Spleen (tissue), 11 donors: ENCODE results near the gene ACP6. TPM values are rescaled to one million over a fixed set of nuclear protein-coding genes. Genes with fewer than 3 reads are reported as not detected.

Experiments used
- DNase-seq: peaks from one replicate; pipeline ENCODE4 v3.0.0-alpha.2; 2020
- H3K27ac ChIP-seq, 8 donors: fragments of 200-600 bp; sonication (generic) in 7 of 8; 1 replicate in 4 of 8; 2 replicates in 4 of 8; pipeline versions ENCODE4 v1.5.0 to v1.8.0; 2016 to 2021; ENCODE audit warnings: inconsistent platforms in 4 of 8, mild to moderate bottlenecking in 4 of 8, moderate library complexity in 1 of 8
- H3K27me3 ChIP-seq, 7 donors: fragments of 200-600 bp; sonication (generic) in 6 of 7; replicated peaks in 1 of 7; 1 replicate in 4 of 7; 2 replicates in 3 of 7; pipeline versions ENCODE4 v1.5.0 to v1.8.0; 2016 to 2021; ENCODE audit warnings: inconsistent platforms in 3 of 7, mild to moderate bottlenecking in 1 of 7
- H3K36me3 ChIP-seq, 6 donors: fragments of 200-600 bp; sonication (generic) in 5 of 6; 1 replicate in 4 of 6; 2 replicates in 2 of 6; pipeline versions ENCODE4 v1.5.0 to v1.8.0; 2016 to 2021; ENCODE audit warnings: inconsistent platforms in 2 of 6
- H3K4me1 ChIP-seq, 6 donors: fragments of 200-600 bp; sonication (generic) in 5 of 6; 1 replicate in 3 of 6; 2 replicates in 3 of 6; pipeline versions ENCODE4 v1.5.0 to v1.8.0; 2016 to 2021; ENCODE audit warnings: inconsistent platforms in 3 of 6
- H3K4me3 ChIP-seq, 8 donors: fragments of 200-600 bp; sonication (generic) in 7 of 8; 1 replicate in 4 of 8; 2 replicates in 4 of 8; pipeline versions ENCODE4 v1.5.0 to v1.8.0; 2016 to 2021; ENCODE audit warnings: inconsistent platforms in 4 of 8, mild to moderate bottlenecking in 4 of 8, moderate library complexity in 2 of 8
- H3K9me3 ChIP-seq, 8 donors: fragments of 200-600 bp; sonication (generic) in 7 of 8; 1 replicate in 4 of 8; 2 replicates in 4 of 8; pipeline versions ENCODE4 v1.5.0 to v1.8.0; 2016 to 2021; ENCODE audit warnings: inconsistent platforms in 4 of 8
- CTCF ChIP-seq, 11 experiments: fragments of 200-600 bp in 7 of 11; fragments of 450-650 bp in 4 of 11; sonication (generic) in 4 of 11; IDR thresholded peaks in 8 of 11; conservative IDR thresholded peaks in 3 of 11; 1 replicate in 7 of 11; 2 replicates in 4 of 11; pipeline versions ENCODE4 v1.4.0 to v1.8.0; 2016 to 2021; ENCODE audit warnings: antibody characterized with exemption in 11 of 11, inconsistent platforms in 4 of 11, mild to moderate bottlenecking in 1 of 11
- POLR2A ChIP-seq, 3 donors: fragments of 450-650 bp; IDR thresholded peaks; one replicate each; pipeline ENCODE4 v1.5.1; 2017; ENCODE audit warnings: antibody characterized with exemption in 3 of 3, mild to moderate bottlenecking in 1 of 3
- POLR2AphosphoS5 ChIP-seq, 3 donors: sonication (generic); formaldehyde crosslinking; IDR thresholded peaks; one replicate each; pipeline ENCODE4 v1.5.1; 2017; ENCODE audit warnings: antibody characterized with exemption in 3 of 3
- WGBS, 5 donors: extraction: QIAGEN DNeasy Blood & Tissue Kit in 3 of 5; methylation state at CpG; one replicate each; pipeline versions ENCODE4 v1.1.5 to v1.1.7; 2013 to 2018; 5-methylcytosine and 5-hydroxymethylcytosine counted together
- intact Hi-C: fragments of 100-400 bp; cut with DNase I; formaldehyde crosslinking; loops from one replicate; pipeline ENCODE4 v1.15.0; 2023; ENCODE audit warnings: low total_unique reads
- polyA plus RNA-seq, 3 donors: library from polyadenylated mRNA; stranded (reverse); fragments of 200-250 nt; gene quantifications; one replicate each; pipeline ENCODE4 v1.2.1, GENCODE V29; 2013
- total RNA-seq, 7 donors: library from RNA; depleted of rRNA in 3 of 7; stranded (reverse); fragments of >200 nt in 3 of 7; fragmentation: NEBNext Ultra II Directional in 4 of 7; extraction: Animal tissue kit (Norgen Biotek cat#: 25700) in 4 of 7; gene quantifications; one replicate each; pipeline versions ENCODE4 v1.1.0 to v1.2.1, GENCODE V29; 2016 to 2021
- donor health status: healthy with polysubstance abuse.
- donor health status: DM: no; HTN: no; CAD: no; lungs with moderate emphysema.
- donor health status: DM: no; HTN: no; CAD: no.
- donor health status: Bipolar disorder and iron deficiency.
- donor health status: healthy.
- donor health status: DM: no; HTN: no; CAD: no.
- donor health status: DM: yes; HTN: yes; CAD: no.

ACP6 gene
- total and polyA plus RNA-seq, 10 donors: 7.1 to 18.8 (median 9.3) TPM

- Histone ChIP-seq H3K4me1 (no peaks in the 10 kb centered on the region), H3K36me3 (peaks cover 0 to 68% (median 24%) of the 10 kb centered on the region in 6 donors), H3K9me3 (no peaks in the 10 kb centered on the region), H3K27ac (peak overlapping the region in 1 of 8 donors; percentile 17), H3K4me3 (no peak overlapping the region), H3K27me3 (no peaks in the 10 kb centered on the region)
- intact Hi-C loops: no loop called here
- no peak for DNase-seq
- WGBS, 5 donors: 87 to 94% (median 91%) methylated on average over 3 of the region's 3 CpGs
- TF ChIP-seq POLR2AphosphoS5 (IDR thresholded peaks at IDR 0.05) (no peak), CTCF (IDR thresholded peaks at IDR 0.05 in 8 of 11, conservative IDR thresholded peaks at IDR 0.05 in 3 of 11) (no peak), POLR2A (IDR thresholded peaks at IDR 0.05) (no peak)
Observed at GRCh38 chr1:147611021-147611426, 59.3 kb downstream of the ACP6 start.

GRCh38 chr1:147609358-147609757 lies 61.0 kb downstream of the ACP6 start:
- DNase-seq: no peak
- no peak overlapping the region for H3K27ac ChIP-seq
- peaks cover 0 to 61% (median 17%) of the 10 kb centered on the region in 6 donors for H3K36me3 ChIP-seq
- intact Hi-C loops: no loop called here
- WGBS, 5 donors: 76 to 89% (median 85%) methylated on average over 2 of the region's 2 CpGs
- no peaks in the 10 kb centered on the region for H3K27me3 ChIP-seq
- no peak for TF ChIP-seq POLR2A (IDR thresholded peaks at IDR 0.05)
- no peak for TF ChIP-seq CTCF (IDR thresholded peaks at IDR 0.05 in 8 of 11, conservative IDR thresholded peaks at IDR 0.05 in 3 of 11)
- TF ChIP-seq POLR2AphosphoS5 (IDR thresholded peaks at IDR 0.05): no peak
- no peak overlapping the region for H3K4me3 ChIP-seq
- no peaks in the 10 kb centered on the region for H3K4me1 ChIP-seq
- no peaks in the 10 kb centered on the region for H3K9me3 ChIP-seq

- H3K36me3 ChIP-seq: peaks cover 0 to 53% (median 16%) of the 10 kb centered on the region in 6 donors
- intact Hi-C loops: no loop called here
- no peaks in the 10 kb centered on the region for H3K27me3 ChIP-seq
- H3K4me3 ChIP-seq: no peak overlapping the region
- 90 to 98% (median 96%) methylated on average over 5 of the region's 5 CpGs for WGBS, 5 donors
- TF ChIP-seq CTCF (IDR thresholded peaks at IDR 0.05 in 8 of 11, conservative IDR thresholded peaks at IDR 0.05 in 3 of 11) (no peak), POLR2A (IDR thresholded peaks at IDR 0.05) (no peak), POLR2AphosphoS5 (IDR thresholded peaks at IDR 0.05) (no peak)
- DNase-seq: no peak
- no peaks in the 10 kb centered on the region for H3K9me3 ChIP-seq
- no peaks in the 10 kb centered on the region for H3K4me1 ChIP-seq
- H3K27ac ChIP-seq: no peak overlapping the region
Observed at GRCh38 chr1:147608596-147608995, 61.7 kb downstream of the ACP6 start.

GRCh38 chr1:147605591-147605990 lies 64.7 kb downstream of the ACP6 start:
- no peak for DNase-seq
- Histone ChIP-seq H3K36me3 (peaks cover 0 to 27% (median 0%) of the 10 kb centered on the region in 6 donors), H3K4me1 (peaks cover 0 to 12% (median 6%) of the 10 kb centered on the region in 6 donors), H3K4me3 (no peak overlapping the region), H3K27ac (no peak overlapping the region), H3K9me3 (no peaks in the 10 kb centered on the region), H3K27me3 (no peaks in the 10 kb centered on the region)
- TF ChIP-seq POLR2AphosphoS5 (IDR thresholded peaks at IDR 0.05) (no peak), CTCF (IDR thresholded peaks at IDR 0.05 in 8 of 11, conservative IDR thresholded peaks at IDR 0.05 in 3 of 11) (no peak), POLR2A (IDR thresholded peaks at IDR 0.05) (no peak)
- intact Hi-C loops: no loop called here
- WGBS, 5 donors: 81 to 85% (median 84%) methylated on average over 2 of the region's 2 CpGs
